WI38 (cell line): ENCODE results near the gene TM9SF1.
"Not testable (repeated sequence)": the region's sequence is repeated elsewhere in the genome, so short reads cannot be mapped to it uniquely, and the experiment has no call there.

Source experiments
- H3K4me3 ChIP-seq: 2 replicates; pipeline ENCODE4 v1.5.1; 2011; ENCODE audit warnings: low read depth, mild to moderate bottlenecking, control low read depth, low read length
- TF ChIP-seq, protein P1 (sequence below): IDR thresholded peaks from 2 replicates; pipeline ENCODE4 v1.5.1; 2012; ENCODE audit warnings: low read depth, mild to moderate bottlenecking, control low read depth, low read length

The TM9SF1 gene

GRCh38 chr14:24207625-24208024, 12.4 kb upstream of the TM9SF1 start:
- TF ChIP-seq, protein P1, sequence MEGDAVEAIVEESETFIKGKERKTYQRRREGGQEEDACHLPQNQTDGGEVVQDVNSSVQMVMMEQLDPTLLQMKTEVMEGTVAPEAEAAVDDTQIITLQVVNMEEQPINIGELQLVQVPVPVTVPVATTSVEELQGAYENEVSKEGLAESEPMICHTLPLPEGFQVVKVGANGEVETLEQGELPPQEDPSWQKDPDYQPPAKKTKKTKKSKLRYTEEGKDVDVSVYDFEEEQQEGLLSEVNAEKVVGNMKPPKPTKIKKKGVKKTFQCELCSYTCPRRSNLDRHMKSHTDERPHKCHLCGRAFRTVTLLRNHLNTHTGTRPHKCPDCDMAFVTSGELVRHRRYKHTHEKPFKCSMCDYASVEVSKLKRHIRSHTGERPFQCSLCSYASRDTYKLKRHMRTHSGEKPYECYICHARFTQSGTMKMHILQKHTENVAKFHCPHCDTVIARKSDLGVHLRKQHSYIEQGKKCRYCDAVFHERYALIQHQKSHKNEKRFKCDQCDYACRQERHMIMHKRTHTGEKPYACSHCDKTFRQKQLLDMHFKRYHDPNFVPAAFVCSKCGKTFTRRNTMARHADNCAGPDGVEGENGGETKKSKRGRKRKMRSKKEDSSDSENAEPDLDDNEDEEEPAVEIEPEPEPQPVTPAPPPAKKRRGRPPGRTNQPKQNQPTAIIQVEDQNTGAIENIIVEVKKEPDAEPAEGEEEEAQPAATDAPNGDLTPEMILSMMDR: no peak
- no peak overlapping the region for H3K4me3 ChIP-seq

DNA sequence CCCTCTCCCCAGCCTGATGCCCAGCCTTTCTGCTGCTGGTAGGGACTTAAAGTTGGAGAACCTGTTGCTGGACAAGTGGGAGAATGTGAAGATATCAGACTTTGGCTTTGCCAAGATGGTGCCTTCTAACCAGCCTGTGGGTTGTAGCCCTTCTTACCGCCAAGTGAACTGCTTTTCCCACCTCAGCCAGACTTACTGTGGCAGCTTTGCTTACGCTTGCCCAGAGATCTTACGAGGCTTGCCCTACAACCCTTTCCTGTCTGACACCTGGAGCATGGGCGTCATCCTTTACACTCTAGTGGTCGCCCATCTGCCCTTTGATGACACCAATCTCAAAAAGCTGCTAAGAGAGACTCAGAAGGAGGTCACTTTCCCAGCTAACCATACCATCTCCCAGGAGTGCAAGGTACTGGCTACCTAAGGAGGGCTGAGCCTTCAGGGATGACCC, 11.9 kb upstream of the TM9SF1 start:
- H3K4me3 ChIP-seq: no peak overlapping the region
- TF ChIP-seq, protein P1: no peak

GRCh38 chr14:24206260-24207103, 11.2 kb upstream of the TM9SF1 start:
- TF ChIP-seq, protein P1: no peak
- H3K4me3 ChIP-seq: no peak overlapping the region

DNA sequence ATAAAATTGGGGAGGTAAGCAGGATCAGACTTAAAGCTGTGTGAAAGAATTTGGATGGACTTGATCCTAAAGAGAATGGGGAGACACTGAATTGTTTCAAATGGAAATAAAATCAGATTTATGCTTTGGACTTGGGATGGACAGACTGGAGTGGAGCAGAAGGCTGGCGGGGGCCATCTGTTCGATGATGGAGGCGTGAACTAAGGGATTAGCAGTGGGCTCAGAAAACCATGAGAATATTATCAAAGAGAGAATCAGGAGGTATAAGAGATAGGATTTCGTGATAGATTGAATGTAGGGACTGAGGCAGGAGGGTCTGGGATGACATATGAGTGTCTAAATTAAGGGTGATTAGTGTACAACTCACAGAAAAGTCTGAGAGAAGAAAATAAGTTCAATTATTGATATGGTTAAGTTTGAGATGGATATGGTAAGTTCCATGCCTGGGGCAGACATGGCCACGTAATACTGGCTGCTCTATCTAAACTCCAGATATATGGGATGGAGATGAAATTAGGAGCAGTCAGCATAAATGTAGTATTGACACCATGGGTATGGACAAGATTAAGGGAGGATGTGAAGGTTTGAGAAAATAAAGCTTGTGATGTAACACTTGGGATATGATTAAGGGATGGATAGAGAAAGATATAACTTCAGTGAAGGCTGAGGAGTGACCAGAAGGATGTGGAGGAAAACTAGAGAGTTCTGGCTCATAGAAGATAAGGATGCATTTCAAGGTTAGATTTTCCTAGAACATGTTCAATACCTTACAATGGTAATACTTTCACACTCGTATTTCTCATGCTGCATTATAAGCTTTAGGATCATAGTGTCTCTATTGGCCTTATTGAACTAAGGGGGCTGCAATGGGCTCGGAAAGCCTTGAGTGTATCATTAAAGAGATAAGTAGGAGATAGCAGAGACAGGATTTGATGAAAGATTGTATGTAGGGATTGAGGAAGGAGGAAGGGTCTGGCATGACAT, 9.2 kb upstream of the TM9SF1 start:
- H3K4me3 ChIP-seq: no peak overlapping the region
- TF ChIP-seq, protein P1: no peak

DNA sequence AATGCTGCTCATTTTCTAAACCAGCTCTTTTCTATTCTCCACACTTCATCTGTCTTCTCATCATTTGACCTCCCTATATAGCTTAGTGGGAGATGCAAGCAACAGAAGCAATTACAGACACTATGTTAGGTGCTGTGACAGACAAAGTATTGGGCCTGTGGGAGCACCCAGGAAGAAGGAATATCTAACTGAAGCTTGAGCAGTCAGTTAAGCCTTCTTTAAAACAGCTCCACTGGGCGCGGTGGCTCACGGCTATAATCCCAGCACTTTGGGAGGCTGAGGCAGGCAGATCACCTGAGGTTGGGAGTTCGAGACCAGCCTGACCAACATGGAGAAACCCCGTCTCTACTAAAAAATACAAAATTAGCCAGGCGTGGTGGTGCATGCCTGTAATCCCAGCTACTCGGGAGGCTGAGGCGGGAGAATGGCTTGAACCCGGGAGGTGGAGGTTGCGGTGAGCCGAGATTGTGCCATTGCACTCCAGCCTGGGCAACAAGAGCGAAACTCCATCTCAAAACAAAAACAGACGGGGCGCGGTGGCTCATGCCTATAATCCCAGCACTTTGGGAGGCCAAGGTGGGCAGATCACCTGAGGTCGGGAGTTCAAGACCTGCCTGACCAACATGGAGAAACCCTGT, 8.1 kb upstream of the TM9SF1 start:
- not testable (repeated sequence) for H3K4me3 ChIP-seq

DNA sequence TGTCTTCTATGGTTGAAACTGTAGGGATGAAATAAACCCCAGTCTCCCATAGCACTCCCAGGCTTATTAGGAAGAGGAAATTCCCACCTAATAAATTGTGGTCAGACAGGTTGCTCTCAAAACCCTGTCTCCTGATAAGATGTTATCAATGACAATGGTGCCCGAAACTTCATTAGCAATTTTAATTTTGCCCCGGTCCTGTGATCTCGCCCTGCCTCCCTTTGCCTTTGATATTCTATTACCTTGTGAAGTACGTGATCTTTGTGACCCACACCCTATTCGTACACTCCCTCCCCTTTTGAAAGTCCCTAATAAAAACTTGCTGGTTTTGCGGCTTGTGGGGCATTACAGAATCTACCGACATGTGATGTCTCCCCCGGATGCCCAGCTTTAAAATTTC, 7.3 kb upstream of the TM9SF1 start:
- H3K4me3 ChIP-seq: not testable (repeated sequence)

GRCh38 chr14:24198814-24199524, 3.7 kb upstream of the TM9SF1 start:
- TF ChIP-seq, protein P1: no peak
- no peak overlapping the region for H3K4me3 ChIP-seq
